Frontal cortex (tissue), 4 donors: ENCODE data around the gene NHLH1. TPM values are rescaled to one million over a fixed set of nuclear protein-coding genes. Genes with fewer than 3 reads are reported as not detected.

ENCODE experiments used
- DNase-seq, 2 donors: peaks; one replicate each; pipeline ENCODE4 v3.0.0; 2012; ENCODE audit warnings: low spot score in 2 of 2
- FAIRE-seq: peaks from 2 replicates; lab custom pipeline; 2012; peaks lifted over from hg19 to GRCh38; lab: Jason Lieb, UNC
- total RNA-seq: library from RNA; depleted of rRNA; stranded (reverse); fragments of >200 nt; gene quantifications from one replicate; pipeline ENCODE4 v1.2.3, GENCODE V29; 2014
- donor health status: control.
- donor health status: control.
- donor health status: control.

NHLH1 gene
- total RNA-seq, 1 donor from 2014 or later = 0.41 TPM

GRCh38 chr1:160407839-160408801, 41.2 kb downstream of the NHLH1 start:
- no peak for DNase-seq
- no peak for FAIRE-seq

DNA sequence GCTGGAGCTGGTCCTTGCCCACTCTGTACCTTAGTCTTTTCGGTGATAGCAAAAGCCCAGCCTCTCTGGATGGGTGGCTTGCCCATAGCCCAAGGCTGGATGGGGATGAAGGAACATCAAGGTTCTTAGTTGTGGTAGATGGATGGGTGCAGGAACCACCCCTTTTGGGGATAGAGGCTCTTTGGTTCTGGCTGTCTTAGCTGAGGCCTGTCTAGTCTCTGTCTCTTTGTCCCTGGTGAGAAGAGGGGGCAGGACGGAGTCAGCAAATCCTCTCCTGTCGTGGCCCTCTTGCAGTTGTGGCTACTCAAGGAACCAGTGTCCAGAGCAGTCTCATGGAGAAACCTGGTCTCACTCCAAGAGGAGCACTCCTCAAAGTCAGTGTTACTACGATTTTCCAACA, 42.0 kb downstream of the NHLH1 start:
- DNase-seq (no peak), FAIRE-seq (no peak)

- no peak for DNase-seq
- no peak for FAIRE-seq
These were observed 42.6 kb downstream of the NHLH1 start for GRCh38 chr1:160409486-160409885.

DNA sequence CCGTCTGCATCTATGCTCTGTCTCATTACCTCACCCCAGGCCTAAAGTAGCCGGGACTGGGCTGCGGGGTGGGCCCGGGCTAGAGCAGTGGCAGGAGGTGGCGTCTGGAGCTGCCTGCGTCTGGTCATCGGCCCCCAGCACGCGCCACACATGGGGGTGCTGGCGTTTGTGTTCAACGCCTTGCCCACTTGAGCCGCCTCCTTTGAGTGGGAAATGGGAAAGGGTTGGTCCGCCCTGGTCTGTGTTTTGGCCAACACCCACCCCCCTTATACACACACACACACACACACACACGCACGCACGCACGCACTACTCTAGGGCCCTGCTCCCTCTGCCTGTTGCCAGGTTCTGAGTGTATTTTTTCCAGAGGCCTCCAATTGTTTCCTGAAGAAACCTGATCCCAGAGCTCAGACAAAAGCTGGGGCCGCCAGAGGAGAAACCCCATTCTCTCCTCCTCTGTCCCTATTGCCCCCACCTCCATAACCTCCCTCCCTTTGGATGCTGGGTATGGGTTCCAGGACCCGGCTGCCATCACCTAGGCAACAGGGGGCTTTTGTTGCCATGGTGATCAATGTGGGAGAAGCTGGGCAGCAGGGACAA, 43.6 kb downstream of the NHLH1 start:
- FAIRE-seq (no peak), DNase-seq (no peak)

GRCh38 chr1:160411271-160412027, 44.6 kb downstream of the NHLH1 start:
- DNase-seq (no peak), FAIRE-seq (no peak)

DNA sequence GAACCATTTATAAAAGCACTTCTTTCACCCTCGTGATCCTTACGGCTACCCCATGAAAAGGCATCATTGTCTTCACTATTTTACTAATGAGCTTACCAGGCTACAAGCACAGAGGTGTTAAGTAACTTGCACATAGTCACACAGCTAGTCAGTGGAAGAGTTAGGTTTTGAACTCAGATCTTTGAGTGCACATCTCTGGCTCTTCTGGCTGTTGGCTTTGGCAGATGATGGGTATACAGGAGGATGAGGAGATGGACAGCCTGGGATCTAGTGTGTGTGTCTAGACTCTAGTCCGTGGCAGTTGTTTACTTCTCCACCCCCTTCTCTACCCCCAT, 45.1 kb downstream of the NHLH1 start:
- DNase-seq (no peak), FAIRE-seq (no peak)

DNA sequence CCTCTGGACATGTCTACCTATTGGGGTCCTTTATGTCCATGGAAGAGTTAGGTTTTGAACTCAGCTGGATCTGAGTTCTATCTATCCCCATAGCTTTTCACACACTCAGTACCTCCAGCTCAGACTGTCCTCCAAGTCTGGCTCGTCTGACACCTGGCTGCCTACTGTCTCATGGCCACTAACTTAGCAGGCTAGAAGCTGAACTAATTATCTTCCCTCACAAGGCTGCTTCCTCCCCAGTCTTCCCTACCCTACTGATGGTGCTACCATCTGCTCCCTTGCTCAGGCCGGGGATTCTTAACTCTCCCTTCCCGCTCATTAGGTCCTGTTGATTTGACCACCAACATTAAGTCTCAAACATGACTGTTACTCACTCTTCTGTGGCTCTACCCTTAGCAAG, 46.8 kb downstream of the NHLH1 start:
- FAIRE-seq = no peak
- no peak for DNase-seq

DNA sequence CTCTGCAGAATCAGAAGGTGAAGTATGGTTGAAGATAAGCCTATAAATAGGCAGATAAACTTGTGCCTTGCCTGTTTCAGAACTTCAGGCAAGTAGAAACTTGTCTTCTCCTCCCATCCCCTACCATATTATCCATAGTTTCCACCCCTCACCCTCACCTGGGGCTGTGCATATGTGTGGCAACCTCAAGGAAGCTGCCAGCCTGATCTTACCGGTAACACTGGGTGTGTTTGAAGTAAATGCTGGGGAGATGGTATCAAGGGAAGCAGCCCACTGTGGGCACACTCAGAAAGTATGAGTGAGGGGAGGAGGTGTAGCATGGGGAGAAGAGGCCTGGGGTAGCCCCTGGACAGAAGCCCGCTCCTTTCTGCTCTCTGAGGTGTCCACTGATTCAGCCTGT, 48.0 kb downstream of the NHLH1 start:
- DNase-seq (no peak), FAIRE-seq (no peak)

DNA sequence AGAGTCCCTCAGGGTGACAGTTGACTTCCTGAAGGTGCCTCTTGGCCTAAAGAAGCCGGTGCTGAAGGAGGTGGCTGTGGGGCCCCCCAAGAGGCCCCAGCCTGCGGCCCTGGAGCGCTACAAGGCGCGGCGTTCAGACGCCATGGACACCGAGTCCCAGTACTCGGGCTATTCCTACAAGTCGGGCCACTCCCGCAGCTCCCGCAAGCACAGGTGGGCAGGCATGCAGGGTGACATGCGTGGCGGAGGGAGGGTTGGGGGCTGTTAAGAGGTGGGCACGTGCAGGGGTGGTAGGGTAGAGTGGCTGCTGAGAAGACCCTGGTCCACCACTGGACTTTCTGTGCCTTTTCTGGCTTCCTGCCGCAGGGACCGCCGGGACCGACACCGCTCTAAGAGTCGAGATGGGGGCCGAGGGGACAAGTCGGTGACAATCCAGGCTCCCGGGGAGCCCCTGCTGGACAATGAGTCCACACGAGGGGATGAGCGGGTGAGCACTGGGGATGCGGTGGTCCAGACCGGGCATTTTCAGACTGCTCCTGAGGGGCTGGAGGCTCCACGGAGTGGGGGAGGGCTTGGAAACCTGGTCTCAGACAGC, 48.9 kb downstream of the NHLH1 start:
- DNase-seq = no peak
- FAIRE-seq = no peak

- FAIRE-seq (no peak), DNase-seq (peak in 1 of 2 donors; percentile 57)
These were observed 49.5 kb downstream of the NHLH1 start for GRCh38 chr1:160416369-160416768.

- DNase-seq (no peak), FAIRE-seq (no peak)
These were observed 51.6 kb downstream of the NHLH1 start for GRCh38 chr1:160418483-160418882.

- no peak for FAIRE-seq
- no peak for DNase-seq
These were observed 52.4 kb downstream of the NHLH1 start for GRCh38 chr1:160419150-160419837.

- FAIRE-seq = no peak
- no peak for DNase-seq
These were observed 52.9 kb downstream of the NHLH1 start for GRCh38 chr1:160419838-160420169.

DNA sequence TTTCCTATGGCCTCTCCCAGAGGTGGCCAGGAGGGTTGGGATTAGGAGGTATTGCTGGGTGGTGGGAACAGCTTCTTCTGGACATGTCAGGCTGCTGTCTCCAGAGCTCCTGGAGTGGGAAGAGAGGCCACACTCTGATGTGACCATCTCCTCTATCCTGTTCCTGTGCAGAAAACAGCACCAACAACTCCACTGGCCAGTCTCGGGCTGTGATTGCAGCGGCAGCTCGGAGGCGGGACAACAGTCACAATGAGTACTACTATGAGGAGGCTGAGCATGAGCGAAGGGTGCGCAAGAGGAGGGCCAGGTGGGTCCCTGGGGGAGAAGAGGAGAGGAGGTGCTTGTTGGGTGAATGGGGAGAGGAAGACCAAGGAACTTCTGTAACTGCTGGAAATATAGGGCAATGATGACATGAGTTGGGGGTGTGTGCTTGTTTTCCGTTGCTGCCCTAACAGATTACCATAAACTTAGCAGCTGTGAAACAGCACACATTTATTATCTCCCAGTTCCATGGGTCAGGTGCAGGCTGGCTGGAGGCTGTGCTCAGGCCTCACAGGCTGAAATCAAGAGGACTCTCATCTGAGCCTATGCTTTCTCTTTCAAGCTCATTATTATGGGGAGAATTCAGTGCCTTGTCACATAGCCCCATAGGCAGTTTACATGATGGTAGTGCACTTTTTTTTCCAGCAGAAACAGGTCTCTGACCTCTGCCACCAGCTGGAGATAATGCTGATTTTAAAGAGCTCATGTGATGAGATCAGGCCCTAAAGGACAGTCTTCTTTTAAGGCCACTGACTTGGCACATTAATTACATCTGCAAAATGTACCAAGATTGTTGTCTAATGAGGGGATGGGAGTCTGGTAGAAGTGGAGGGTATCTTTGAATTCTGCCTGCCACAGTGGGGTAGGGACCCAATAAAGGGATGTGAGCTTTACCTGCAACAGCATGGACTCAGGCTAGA, 54.3 kb downstream of the NHLH1 start:
- FAIRE-seq = no peak
- no peak for DNase-seq

GRCh38 chr1:160421881-160422280, 55.0 kb downstream of the NHLH1 start:
- no peak for DNase-seq
- no peak for FAIRE-seq
